Fibroblast of skin of right biceps (primary cell): ENCODE data around the gene TMEM143.
"Not testable (repeated sequence)": the region's sequence is repeated elsewhere in the genome, so short reads cannot be mapped to it uniquely, and the experiment has no call there.

ENCODE experiments used
- DNase-seq: peaks from one replicate; pipeline ENCODE4 v3.0.0-alpha.2; 2013

The TMEM143 gene

GRCh38 chr19:48321622-48322591, 41.8 kb downstream of the TMEM143 start:
- peak; percentile 99 for DNase-seq

GRCh38 chr19:48321372-48321621, 42.4 kb downstream of the TMEM143 start:
- DNase-seq = peak; percentile 93

GRCh38 chr19:48319647-48320541, 43.8 kb downstream of the TMEM143 start:
- DNase-seq = peak; percentile 80

GRCh38 chr19:48318286-48318987, 45.3 kb downstream of the TMEM143 start:
- no peak for DNase-seq

- DNase-seq = not testable (repeated sequence)
These were observed 46.1 kb downstream of the TMEM143 start for GRCh38 chr19:48317708-48317960.

GRCh38 chr19:48315712-48316111, 48.0 kb downstream of the TMEM143 start:
- DNase-seq = no peak

- DNase-seq = no peak
These were observed 52.4 kb downstream of the TMEM143 start for GRCh38 chr19:48311384-48311783.

GRCh38 chr19:48310227-48310626, 53.5 kb downstream of the TMEM143 start:
- DNase-seq = no peak

GRCh38 chr19:48309731-48310130, 54.0 kb downstream of the TMEM143 start:
- DNase-seq = not testable (repeated sequence)

GRCh38 chr19:48308631-48309586, 54.8 kb downstream of the TMEM143 start:
- peak; percentile 47 for DNase-seq

GRCh38 chr19:48303866-48304265, 59.9 kb downstream of the TMEM143 start:
- DNase-seq = no peak

- DNase-seq = no peak
These were observed 60.4 kb downstream of the TMEM143 start for GRCh38 chr19:48303367-48303766.

- DNase-seq = no peak
These were observed 61.2 kb downstream of the TMEM143 start for GRCh38 chr19:48302600-48302959.

- no peak for DNase-seq
These were observed 61.7 kb downstream of the TMEM143 start for GRCh38 chr19:48301886-48302599.

- DNase-seq = no peak
These were observed 65.8 kb downstream of the TMEM143 start for GRCh38 chr19:48297975-48298374.

GRCh38 chr19:48296963-48297734, 66.6 kb downstream of the TMEM143 start:
- DNase-seq = no peak

GRCh38 chr19:48295458-48295857, 68.3 kb downstream of the TMEM143 start:
- no peak for DNase-seq

- DNase-seq = peak; percentile 88
These were observed 70.9 kb downstream of the TMEM143 start for GRCh38 chr19:48292798-48293197.

GRCh38 chr19:48291489-48291815, 72.3 kb downstream of the TMEM143 start:
- not testable (repeated sequence) for DNase-seq

- DNase-seq = peak; percentile 82
These were observed 72.8 kb downstream of the TMEM143 start for GRCh38 chr19:48290771-48291488.
